GM19035 (cell line): ENCODE data around the gene SUPT4H1.

ENCODE experiments used
- ATAC-seq: cut with Tn5 transposase; IDR thresholded peaks from one replicate; pipeline ENCODE4 v1.9.1; 2021; ENCODE audit not compliant: unreplicated experiment

The SUPT4H1 gene

GRCh38 chr17:58365185-58365979 is 13.4 kb upstream of the SUPT4H1 start:
- ATAC-seq = no peak

- ATAC-seq = no peak
Observed at GRCh38 chr17:58364270-58364942, 12.4 kb upstream of the SUPT4H1 start.

- ATAC-seq = no peak
Observed at GRCh38 chr17:58363457-58364185, 11.6 kb upstream of the SUPT4H1 start.

- ATAC-seq = no peak
Observed at GRCh38 chr17:58362368-58363014, 10.5 kb upstream of the SUPT4H1 start.

- no peak for ATAC-seq
Observed at GRCh38 chr17:58360296-58361063, 8.5 kb upstream of the SUPT4H1 start.

GRCh38 chr17:58358408-58359172 is 6.6 kb upstream of the SUPT4H1 start:
- ATAC-seq = no peak

- no peak for ATAC-seq
Observed at GRCh38 chr17:58357312-58358297, 5.6 kb upstream of the SUPT4H1 start.

- no peak for ATAC-seq
Observed at GRCh38 chr17:58356231-58356630, 4.2 kb upstream of the SUPT4H1 start.

- no peak for ATAC-seq
Observed at GRCh38 chr17:58354541-58355216, 2.7 kb upstream of the SUPT4H1 start.

GRCh38 chr17:58353389-58353825 is 1.4 kb upstream of the SUPT4H1 start:
- ATAC-seq = no peak

- ATAC-seq = peak; percentile 12
Observed at GRCh38 chr17:58352596-58353388, 791 bp upstream of the SUPT4H1 start.

GRCh38 chr17:58351182-58351581 is 819 bp downstream of the SUPT4H1 start:
- no peak for ATAC-seq

GRCh38 chr17:58348038-58348437 is 4.0 kb downstream of the SUPT4H1 start:
- no peak for ATAC-seq

GRCh38 chr17:58345500-58345899 is 6.5 kb downstream of the SUPT4H1 start:
- no peak for ATAC-seq

GRCh38 chr17:58344791-58345157 is 7.2 kb downstream of the SUPT4H1 start:
- ATAC-seq = peak; percentile 49

- peak; percentile 85 for ATAC-seq
Observed at GRCh38 chr17:58344047-58344790, 7.8 kb downstream of the SUPT4H1 start.

GRCh38 chr17:58343131-58343530 is 8.9 kb downstream of the SUPT4H1 start:
- no peak for ATAC-seq
